GM23338 (cell line): Measurements from ENCODE around the gene NCBP1. TPM values are rescaled to one million over a fixed set of nuclear protein-coding genes. Genes with fewer than 3 reads are reported as not detected.

Experiments
- ATAC-seq: fragments of 200-7000 bp; cut with Tn5 transposase; 3 replicates; pipeline ENCODE4 v1.9.1; 2020
- DNase-seq: peaks from one replicate; pipeline ENCODE4 v3.0.0-alpha.2; 2015; ENCODE audit warnings: low spot score
- H2AFZ ChIP-seq: fragments of 200-600 bp; sonication (generic); 2 replicates; pipeline ENCODE4 v1.8.0; 2016; ENCODE audit warnings: antibody characterized with exemption, mild to moderate bottlenecking, moderate library complexity
- H3F3A ChIP-seq: fragments of 200-600 bp; sonication (generic); replicated peaks from 2 replicates; pipeline ENCODE4 v1.8.0; 2017; ENCODE audit warnings: antibody characterized with exemption, mixed run types, low read depth
- H3K27ac ChIP-seq: fragments of 200-600 bp; sonication (generic); 2 replicates; pipeline ENCODE4 v1.6.1; 2016; ENCODE audit warnings: low read depth
- H3K27me3 ChIP-seq: fragments of 200-600 bp; sonication (generic); 2 replicates; pipeline ENCODE4 v1.8.0; 2016; ENCODE audit warnings: mild to moderate bottlenecking, mixed run types, moderate library complexity; ENCODE audit not compliant: insufficient read depth
- H3K36me3 ChIP-seq: fragments of 200-600 bp; sonication (generic); 2 replicates; pipeline ENCODE4 v1.8.0; 2016; ENCODE audit warnings: mild to moderate bottlenecking; ENCODE audit not compliant: insufficient read depth
- H3K4me1 ChIP-seq: fragments of 200-600 bp; sonication (generic); 2 replicates; pipeline ENCODE4 v1.8.0; 2016; ENCODE audit warnings: mild to moderate bottlenecking, moderate library complexity; ENCODE audit not compliant: insufficient read depth
- H3K4me2 ChIP-seq: fragments of 200-600 bp; sonication (generic); 2 replicates; pipeline ENCODE4 v1.7.1; 2017; ENCODE audit warnings: mixed run types
- H3K4me3 ChIP-seq: fragments of 200-600 bp; sonication (generic); 2 replicates; pipeline ENCODE4 v1.6.1; 2016; ENCODE audit warnings: mixed run types
- H3K79me2 ChIP-seq: fragments of 200-600 bp; sonication (generic); replicated peaks from 2 replicates; pipeline ENCODE4 v1.8.0; 2017; ENCODE audit warnings: mild to moderate bottlenecking; ENCODE audit not compliant: insufficient read depth
- H3K9me2 ChIP-seq: fragments of 200-600 bp; sonication (generic); 2 replicates; pipeline ENCODE4 v1.8.0; 2017; ENCODE audit not compliant: insufficient read depth
- H4K20me1 ChIP-seq: fragments of 200-600 bp; sonication (generic); replicated peaks from 2 replicates; pipeline ENCODE4 v1.8.0; 2017; ENCODE audit warnings: mild to moderate bottlenecking; ENCODE audit not compliant: insufficient read depth
- H3K27ac Mint-ChIP-seq: 2 replicates; pipeline ENCODE4 v1.8.0; 2020; ENCODE audit warnings: inconsistent platforms, mild to moderate bottlenecking, moderate library complexity, mixed read lengths
- H3K27me3 Mint-ChIP-seq: 3 replicates; pipeline ENCODE4 v1.8.0; 2022; ENCODE audit warnings: low read depth, mild to moderate bottlenecking, moderate library complexity, mixed read lengths, inconsistent platforms; ENCODE audit not compliant: insufficient read depth, poor library complexity
- H3K36me3 Mint-ChIP-seq: 3 replicates; pipeline ENCODE4 v1.8.0; 2021; ENCODE audit warnings: low read depth, mild to moderate bottlenecking, inconsistent platforms, moderate library complexity, mixed read lengths
- H3K4me1 Mint-ChIP-seq: 3 replicates; pipeline ENCODE4 v1.8.0; 2020; ENCODE audit warnings: mild to moderate bottlenecking, inconsistent platforms, mixed read lengths
- H3K4me3 Mint-ChIP-seq: 3 replicates; pipeline ENCODE4 v1.8.0; 2021; ENCODE audit warnings: moderate library complexity, mild to moderate bottlenecking, inconsistent platforms, mixed read lengths
- H3K9me3 Mint-ChIP-seq: 3 replicates; pipeline ENCODE4 v1.8.0; 2020; ENCODE audit warnings: moderate library complexity, mild to moderate bottlenecking, inconsistent platforms, mixed read lengths
- CREB1 ChIP-seq: fragments of 250-450 bp; sonication (Bioruptor Pico); IDR thresholded peaks from 2 replicates; pipeline ENCODE4 v1.5.0; 2020; ENCODE audit warnings: low read depth, mild to moderate bottlenecking, moderate library complexity
- CTCF ChIP-seq, 2 experiments: fragments of 200-600 bp in 1 of 2; sonication (generic) in 1 of 2; conservative IDR thresholded peaks; 2 replicates each; pipeline versions ENCODE4 v1.5.1 to v1.6.1; 2016 to 2017; ENCODE audit warnings: antibody characterized with exemption in 2 of 2, low read depth in 2 of 2, mild to moderate bottlenecking in 2 of 2, moderate library complexity in 1 of 2
- ETS1 ChIP-seq: IDR thresholded peaks from 2 replicates; pipeline ENCODE4 v1.6.1; 2016; ENCODE audit warnings: antibody characterized with exemption
- EZH2 ChIP-seq: fragments of 200-600 bp; sonication (generic); IDR thresholded peaks from one replicate; pipeline ENCODE4 v1.8.0; 2017; ENCODE audit warnings: antibody characterized with exemption, mild to moderate bottlenecking, low read depth; ENCODE audit not compliant: unreplicated experiment
- EZH2phosphoT487 ChIP-seq: fragments of 200-600 bp; sonication (generic); IDR thresholded peaks from one replicate; pipeline ENCODE4 v1.8.1; 2018; ENCODE audit warnings: antibody characterized with exemption; ENCODE audit not compliant: unreplicated experiment
- JUNB ChIP-seq: IDR thresholded peaks from one replicate; pipeline ENCODE4 v1.6.1; 2016; ENCODE audit warnings: antibody characterized with exemption; ENCODE audit not compliant: unreplicated experiment
- NANOG ChIP-seq: IDR thresholded peaks from 2 replicates; pipeline ENCODE4 v1.6.1; 2016; ENCODE audit warnings: antibody characterized with exemption, borderline replicate concordance
- POLR2AphosphoS5 ChIP-seq: IDR thresholded peaks from 2 replicates; pipeline ENCODE4 v1.6.1; 2016; ENCODE audit warnings: antibody characterized with exemption, low read depth
- REST ChIP-seq: IDR thresholded peaks from one replicate; pipeline ENCODE4 v1.6.1; 2018; ENCODE audit warnings: antibody characterized with exemption; ENCODE audit not compliant: unreplicated experiment
- STAT1 ChIP-seq: IDR thresholded peaks from one replicate; pipeline ENCODE4 v1.6.1; 2016; ENCODE audit warnings: antibody characterized with exemption; ENCODE audit not compliant: unreplicated experiment
- ZNF114 ChIP-seq: fragments of 250-450 bp; sonication (Bioruptor Pico); IDR thresholded peaks from 2 replicates; pipeline ENCODE4 v1.5.0; 2020; ENCODE audit warnings: mild to moderate bottlenecking, moderate library complexity
- ZNF331 ChIP-seq: fragments of 250-450 bp; sonication (Bioruptor Pico); IDR thresholded peaks from 2 replicates; pipeline ENCODE4 v1.5.0; 2020; ENCODE audit warnings: low read depth, mild to moderate bottlenecking, moderate library complexity
- ZNF462 ChIP-seq: fragments of 250-450 bp; sonication (Bioruptor Pico); IDR thresholded peaks from 2 replicates; pipeline ENCODE4 v1.5.0; 2020; ENCODE audit warnings: mild to moderate bottlenecking, moderate library complexity
- polyA plus RNA-seq: library from polyadenylated mRNA; unstranded; fragments of >200 nt; fragmentation: Nextera tagmentation; extraction: Ambion mirVana; gene quantifications from 2 replicates; pipeline ENCODE4 v1.2.1, GENCODE V29; 2016
- total RNA-seq: library from RNA; depleted of rRNA; stranded (reverse); fragments of >200 nt; shearing (Covaris generic); gene quantifications from 2 replicates; pipeline ENCODE4 v1.2.3, GENCODE V29; 2014

NCBP1 gene
- total and polyA plus RNA-seq, 2 experiments from 2014 or later = 43.9 to 60.2 TPM

GRCh38 chr9:97672403-97672802, 38.8 kb downstream of the NCBP1 start:
- no peaks in the 10 kb centered on the region for H3K9me3 Mint-ChIP-seq
- Histone ChIP-seq H3K27me3 (no peaks in the 10 kb centered on the region), H2AFZ (no peak overlapping the region), H3K27ac (no peak overlapping the region), H3K9me2 (no peaks in the 10 kb centered on the region), H3F3A (no peaks in the 10 kb centered on the region), H3K79me2 (no peaks in the 10 kb centered on the region), H3K4me1 (no peaks in the 10 kb centered on the region), H4K20me1 (0 out of 2 replicates have a peak, but pooled peaks cover 2% of the 10 kb centered on the region), H3K36me3 (peaks cover 48% of the 10 kb centered on the region), H3K4me2 (no peak overlapping the region), H3K4me3 (no peak overlapping the region)
- H3K36me3 Mint-ChIP-seq = peaks cover 66% of the 10 kb centered on the region
- DNase-seq = no peak
- no peak overlapping the region for H3K27ac Mint-ChIP-seq
- no peaks in the 10 kb centered on the region for H3K4me1 Mint-ChIP-seq
- no peak overlapping the region for H3K4me3 Mint-ChIP-seq
- no peak for ATAC-seq
- TF ChIP-seq POLR2AphosphoS5 = no peak
- no peak for TF ChIP-seq EZH2phosphoT487
- no peak for TF ChIP-seq CTCF (conservative IDR thresholded peaks at IDR 0.05; ENCODE audit: low read depth in 2 of 2)
- TF ChIP-seq ZNF331 (CRISPR knock-in tag) = no peak
- no peak for TF ChIP-seq ZNF462
- TF ChIP-seq JUNB = no peak
- no peak for TF ChIP-seq REST
- TF ChIP-seq CREB1 (CRISPR knock-in tag) = no peak
- no peak for TF ChIP-seq NANOG
- TF ChIP-seq EZH2 = no peak
- TF ChIP-seq STAT1 = no peak
- no peak for TF ChIP-seq ETS1
- TF ChIP-seq ZNF114 = no peak
- no peaks in the 10 kb centered on the region for H3K27me3 Mint-ChIP-seq
